Measurements from ENCODE around the gene EGFL7.
"Not testable (repeated sequence)": the region's sequence is repeated elsewhere in the genome, so short reads cannot be mapped to it uniquely, and the experiment has no call there.

The EGFL7 gene

GRCh38 chr9:136625101-136626065, 37.3 kb upstream of the EGFL7 start:
- no peak for DNase-seq

DNA sequence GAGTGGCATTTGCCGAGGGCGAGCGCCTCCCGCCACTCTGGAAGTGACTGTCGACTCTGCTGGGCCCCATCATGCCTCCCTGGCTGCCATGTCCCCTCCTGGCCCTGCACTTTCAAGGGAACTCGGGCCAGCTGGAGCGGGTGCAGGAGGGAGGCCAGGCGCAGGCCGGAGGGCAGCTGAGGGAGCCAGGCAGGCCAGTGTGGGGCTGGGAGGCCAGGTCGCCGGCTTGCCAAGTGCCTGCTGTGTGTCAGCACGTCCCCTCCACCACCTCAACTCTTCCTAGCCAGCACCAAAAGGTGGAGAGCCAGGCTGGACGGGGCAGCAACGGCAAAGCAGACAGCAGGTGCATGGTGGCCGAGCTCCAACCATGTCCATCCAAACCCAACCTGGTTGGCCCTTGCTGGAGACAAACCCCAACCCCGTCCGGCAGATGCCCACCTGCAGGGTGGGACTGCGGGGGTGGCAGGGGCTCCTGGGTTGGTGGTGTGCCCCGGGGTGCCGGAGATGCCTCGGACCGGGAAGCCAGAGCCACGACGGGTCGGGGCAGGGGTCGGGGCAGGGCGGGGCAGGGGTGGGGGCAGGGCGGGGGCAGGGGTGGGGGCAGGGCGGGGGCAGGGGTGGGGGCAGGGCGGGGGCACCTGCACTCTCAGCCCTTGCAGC, 36.5 kb upstream of the EGFL7 start:
- DNase-seq: no peak

DNA sequence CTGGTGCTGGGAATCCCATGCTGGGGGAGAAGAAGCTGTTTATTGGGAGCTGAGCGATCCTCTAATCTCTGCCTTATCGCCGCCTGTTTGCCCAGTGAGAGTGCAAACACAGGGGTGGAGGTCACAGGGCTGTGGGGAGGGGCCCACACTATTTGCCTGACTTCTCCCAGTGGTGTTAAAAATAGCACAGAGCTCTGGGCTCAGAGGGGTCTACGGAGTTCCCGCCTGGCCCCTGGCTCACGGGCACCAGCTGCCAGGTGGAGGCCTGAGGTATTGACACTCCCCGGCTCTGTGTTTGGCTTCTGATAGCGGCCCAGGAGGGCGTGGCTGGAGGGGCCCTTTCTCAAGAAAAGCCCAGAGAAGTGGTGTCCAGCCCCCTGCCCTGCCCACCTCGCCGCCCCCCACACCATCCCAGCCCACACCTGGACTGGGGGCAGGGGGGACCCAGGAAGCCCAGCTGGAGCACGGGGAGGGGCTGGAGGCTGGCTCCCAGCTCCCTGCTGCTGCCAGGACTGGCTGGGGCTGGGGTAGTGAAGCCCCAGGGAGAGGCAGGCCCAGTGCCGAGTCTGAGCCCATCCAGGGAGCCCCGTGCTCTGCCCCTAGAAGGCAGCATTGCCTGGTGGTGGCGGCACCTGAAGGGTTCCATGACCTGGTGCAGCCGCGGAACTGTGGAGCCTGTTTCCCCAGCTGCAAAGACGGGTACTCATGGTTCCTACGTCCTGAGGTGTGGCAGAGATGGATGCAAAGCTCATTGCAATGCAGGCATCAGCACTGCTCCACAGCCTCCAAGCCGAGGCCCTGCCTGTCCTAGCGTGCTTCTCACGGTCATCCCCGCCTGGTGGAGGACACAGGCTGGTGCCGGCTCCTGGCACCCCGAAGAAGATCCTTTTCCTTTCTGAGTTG, 35.7 kb upstream of the EGFL7 start:
- DNase-seq: no peak

DNA sequence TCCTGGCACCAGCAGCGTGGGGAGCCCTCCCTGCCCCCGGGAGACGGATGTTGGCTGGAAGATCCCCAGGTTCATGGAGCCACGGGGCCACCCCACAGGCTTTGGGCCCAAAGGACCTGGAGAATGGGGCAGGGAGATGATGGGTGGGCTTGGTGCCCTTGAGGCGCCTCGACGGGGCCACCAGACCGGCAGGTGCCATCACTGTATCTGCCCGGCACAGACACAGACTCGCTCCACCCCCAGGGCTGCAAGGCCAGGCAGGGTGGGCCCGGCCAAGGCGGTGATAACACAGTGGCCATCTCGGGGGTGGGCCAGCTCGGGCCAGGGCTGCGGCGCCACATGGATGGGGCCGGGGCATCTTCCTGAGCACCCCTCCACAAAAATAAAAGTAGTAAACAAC, 35.0 kb upstream of the EGFL7 start:
- DNase-seq: no peak

GRCh38 chr9:136628268-136628667, 34.4 kb upstream of the EGFL7 start:
- no peak for DNase-seq

DNA sequence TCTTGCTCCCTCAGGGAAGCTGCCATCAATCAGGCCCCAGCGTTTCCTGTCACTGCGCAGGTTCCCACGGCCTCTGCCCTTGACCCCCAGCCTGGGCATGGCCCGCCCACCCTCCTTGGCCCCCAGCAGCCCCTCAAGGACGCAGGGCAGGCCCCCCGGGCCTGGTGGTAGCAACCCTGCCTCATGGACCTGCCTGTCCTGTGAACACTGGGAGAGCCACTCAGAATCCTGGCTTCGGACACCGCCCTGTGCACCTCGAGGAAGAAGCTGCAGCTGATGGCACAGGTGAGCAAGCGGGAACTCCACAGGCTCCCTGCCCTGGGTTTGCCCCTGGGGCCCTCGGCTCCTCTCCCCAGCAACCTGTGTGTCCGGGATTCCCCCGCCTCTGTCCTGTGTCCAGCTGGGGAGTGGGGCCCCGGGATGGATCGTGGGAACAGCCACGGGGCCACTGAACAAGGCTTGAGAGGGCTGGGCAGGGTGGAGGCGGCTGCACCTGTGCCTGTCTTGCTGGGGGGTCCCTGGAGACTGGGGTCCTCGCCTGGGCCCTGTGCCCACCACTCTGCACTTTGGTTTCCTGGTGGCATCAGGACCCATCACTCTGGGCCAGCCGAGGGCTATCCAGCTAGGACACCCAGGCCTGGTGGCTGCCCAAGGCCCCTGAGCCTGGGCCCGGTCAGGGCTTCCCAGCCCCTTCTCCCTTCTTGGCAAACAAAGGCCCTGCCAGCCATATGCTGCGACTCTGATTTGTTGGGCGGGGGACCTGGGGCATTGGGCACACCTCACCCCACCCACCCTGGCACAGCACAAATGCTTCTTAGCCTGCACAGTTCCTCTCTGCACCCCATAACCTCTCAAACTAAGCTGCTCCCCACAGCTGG, 33.5 kb upstream of the EGFL7 start:
- DNase-seq: no peak

- DNase-seq: peak; percentile 62
Measured at GRCh38 chr9:136629879-136630661, 32.6 kb upstream of the EGFL7 start.

DNA sequence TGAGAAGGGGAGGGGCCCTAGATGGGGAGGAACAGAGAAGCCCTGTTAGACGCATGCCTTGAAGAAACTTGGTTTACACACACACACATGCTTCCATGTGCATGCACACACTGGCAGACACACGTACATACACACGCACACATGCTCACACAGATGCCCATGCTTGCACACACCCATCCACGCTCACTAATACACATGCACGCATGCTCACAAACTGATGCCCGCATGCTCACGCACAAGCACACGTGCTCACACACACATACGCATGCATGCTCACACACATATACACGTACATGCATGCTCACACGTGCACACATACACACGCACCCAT, 32.1 kb upstream of the EGFL7 start:
- no peak for DNase-seq

- DNase-seq: peak; percentile 79
Measured at GRCh38 chr9:136631038-136632000, 31.4 kb upstream of the EGFL7 start.

- DNase-seq: not testable (repeated sequence)
Measured at GRCh38 chr9:136632072-136632471, 30.6 kb upstream of the EGFL7 start.

- peak; percentile 26 for DNase-seq
Measured at GRCh38 chr9:136632491-136633106, 30.1 kb upstream of the EGFL7 start.

- DNase-seq: no peak
Measured at GRCh38 chr9:136634904-136635303, 27.8 kb upstream of the EGFL7 start.

- DNase-seq: no peak
Measured at GRCh38 chr9:136640171-136641111, 22.3 kb upstream of the EGFL7 start.

DNA sequence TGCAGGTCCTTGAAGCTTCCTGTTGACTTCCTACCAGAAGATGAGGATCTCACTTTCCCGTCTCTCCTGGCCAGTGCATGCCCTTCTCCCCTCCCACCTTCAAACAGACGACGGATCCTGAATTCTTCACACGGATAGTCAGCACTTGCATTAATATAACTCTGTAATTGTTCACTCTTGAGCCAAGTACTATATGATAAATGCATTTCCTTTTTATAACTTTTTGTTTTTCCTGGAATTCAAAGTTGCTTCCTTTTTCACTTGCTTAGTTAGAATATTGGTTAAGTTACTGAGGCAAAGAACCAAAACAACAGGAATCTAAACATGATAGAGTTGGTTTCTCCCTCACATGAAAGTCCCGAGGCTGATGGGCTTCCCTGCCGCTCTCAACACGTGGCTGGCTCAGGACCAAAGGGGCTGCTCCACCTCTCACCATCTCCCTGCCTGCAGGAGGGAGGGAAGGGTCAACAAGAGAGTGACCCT, 20.2 kb upstream of the EGFL7 start:
- DNase-seq: no peak

- DNase-seq: no peak
Measured at GRCh38 chr9:136643596-136644342, 18.9 kb upstream of the EGFL7 start.

DNA sequence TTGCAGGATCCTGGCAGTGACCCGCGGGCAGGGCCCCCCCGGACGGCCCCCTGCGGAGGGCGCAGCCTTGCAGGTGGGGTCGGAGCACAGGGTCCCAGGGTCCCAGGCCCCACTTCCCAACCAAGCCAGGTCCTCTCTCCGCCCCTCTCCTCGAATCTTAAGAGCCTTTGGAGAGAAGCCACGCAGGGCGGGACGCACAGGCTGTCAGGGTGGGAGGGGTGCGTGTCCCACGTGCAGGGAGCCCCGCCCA, 18.4 kb upstream of the EGFL7 start:
- no peak for DNase-seq

DNA sequence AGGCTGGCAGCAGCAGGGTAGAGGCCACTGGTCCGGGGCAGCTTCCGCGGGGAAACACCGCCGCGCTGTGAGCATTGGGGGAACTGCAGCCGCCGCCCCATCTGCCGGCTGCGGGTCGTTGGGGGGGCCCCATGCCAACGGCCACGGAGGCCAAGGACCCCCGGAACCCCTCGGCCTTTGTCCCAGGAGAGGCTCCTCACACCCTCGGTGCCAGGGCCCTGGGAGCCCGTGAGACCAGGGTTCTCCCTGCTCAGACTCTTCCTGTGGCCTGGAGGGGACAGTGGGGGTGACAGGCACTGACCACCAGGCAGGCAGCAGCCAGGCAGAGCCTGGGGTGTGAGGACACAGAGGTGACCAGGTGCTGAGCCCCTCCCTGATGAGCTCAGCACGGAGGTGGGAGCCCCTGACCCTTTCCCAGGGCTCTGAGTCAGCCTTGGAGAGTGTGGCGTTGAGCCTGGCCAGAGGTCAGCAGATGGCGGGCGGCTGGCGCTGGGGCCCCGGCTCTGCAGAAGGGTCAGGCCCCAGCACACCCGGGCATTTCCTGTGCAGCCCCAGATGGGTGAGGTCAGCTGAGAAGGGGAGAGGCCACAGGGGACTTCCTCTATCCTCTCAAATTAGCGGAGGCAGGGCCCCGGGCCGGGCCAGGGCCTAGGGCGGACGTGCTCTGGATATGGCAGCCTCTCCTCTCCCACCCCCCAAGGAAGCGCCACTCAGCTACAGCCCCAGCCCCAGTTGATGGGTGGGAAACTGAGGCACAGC, 17.9 kb upstream of the EGFL7 start:
- peak; percentile 82 for DNase-seq
